ENCODE measurements around the gene PDE4D.

The PDE4D gene

GRCh38 chr5:59254055-59254687, 639.4 kb downstream of the PDE4D start:
- no peaks in the 10 kb centered on the region for H3K9me3 ChIP-seq (replicated peaks in 1 of 2; ENCODE audit: control insufficient read depth in 2 of 2, insufficient read depth in 1 of 2, low read depth in 1 of 2, low read length in 2 of 2)
- no peak overlapping the region for H2AK5ac ChIP-seq (ENCODE audit: low read depth, low read length)
- no peaks in the 10 kb centered on the region for H3K36me3 ChIP-seq (replicated peaks in 1 of 2; ENCODE audit: control insufficient read depth in 2 of 2, insufficient read depth in 2 of 2, low read length in 2 of 2)
- no peak overlapping the region for H3K4me3 ChIP-seq (ENCODE audit: low read length in 2 of 2)
- no peak overlapping the region for H3K27ac ChIP-seq (replicated peaks; ENCODE audit: low read length)
- WGBS, 2 donors (ENCODE audit: extremely low coverage in 2 of 2, insufficient read length in 2 of 2, insufficient replicate concordance in 1 of 2), result no CpG with 5 or more reads among the region's 2 CpGs
- H3K23ac ChIP-seq (ENCODE audit: low read depth, low read length, poor library complexity), result no peak overlapping the region
- peaks cover 0 to 6% of the 10 kb centered on the region in 2 donors for H3K4me1 ChIP-seq (ENCODE audit: control insufficient read depth in 2 of 2, insufficient read depth in 1 of 2, low read depth in 1 of 2, low read length in 2 of 2)
- no peak overlapping the region for H3K9ac ChIP-seq (ENCODE audit: low read depth, low read length, poor library complexity)
- no peak overlapping the region for H2BK120ac ChIP-seq (ENCODE audit: low read depth, low read length)
- H2AFZ ChIP-seq (ENCODE audit: low read length), result no peak overlapping the region
- no peak overlapping the region for H3K18ac ChIP-seq (ENCODE audit: low read length)
- H2BK5ac ChIP-seq (ENCODE audit: low read length), result no peak overlapping the region
- no peak overlapping the region for H4K8ac ChIP-seq (ENCODE audit: low read depth, low read length)
- no peak overlapping the region for H2BK12ac ChIP-seq (ENCODE audit: low read length)
- H3K4me2 ChIP-seq (ENCODE audit: insufficient read depth, low read length, poor library complexity, severe bottlenecking), result no peak overlapping the region
- H3K79me1 ChIP-seq (ENCODE audit: low read depth, low read length), result no peaks in the 10 kb centered on the region
- no peaks in the 10 kb centered on the region for H3K27me3 ChIP-seq (ENCODE audit: control insufficient read depth in 3 of 3, insufficient read depth in 3 of 3, low read depth in 1 of 3, low read length in 3 of 3)
- DNase-seq (ENCODE audit: low spot score), result no peak
- no peak overlapping the region for H2BK15ac ChIP-seq (ENCODE audit: low read length)
- H4K91ac ChIP-seq (ENCODE audit: low read depth, low read length, poor library complexity), result no peak overlapping the region
- H3K14ac ChIP-seq (ENCODE audit: low read length), result no peak overlapping the region
- H3K4ac ChIP-seq (ENCODE audit: low read length), result no peak overlapping the region

- Histone ChIP-seq H3K27ac (replicated peaks; ENCODE audit: low read length) (no peak overlapping the region), H4K8ac (ENCODE audit: low read depth, low read length) (no peak overlapping the region), H3K9me3 (replicated peaks in 1 of 2; ENCODE audit: control insufficient read depth in 2 of 2, insufficient read depth in 1 of 2, low read depth in 1 of 2, low read length in 2 of 2) (no peaks in the 10 kb centered on the region), H3K79me1 (ENCODE audit: low read depth, low read length) (no peaks in the 10 kb centered on the region), H4K91ac (ENCODE audit: low read depth, low read length, poor library complexity) (no peak overlapping the region), H2AFZ (ENCODE audit: low read length) (no peak overlapping the region), H2AK5ac (ENCODE audit: low read depth, low read length) (no peak overlapping the region), H3K18ac (ENCODE audit: low read length) (no peak overlapping the region), H3K27me3 (ENCODE audit: control insufficient read depth in 3 of 3, insufficient read depth in 3 of 3, low read depth in 1 of 3, low read length in 3 of 3) (no peaks in the 10 kb centered on the region), H3K36me3 (replicated peaks in 1 of 2; ENCODE audit: control insufficient read depth in 2 of 2, insufficient read depth in 2 of 2, low read length in 2 of 2) (no peaks in the 10 kb centered on the region), H3K4me2 (ENCODE audit: insufficient read depth, low read length, poor library complexity, severe bottlenecking) (no peak overlapping the region), H2BK12ac (ENCODE audit: low read length) (no peak overlapping the region), H3K23ac (ENCODE audit: low read depth, low read length, poor library complexity) (no peak overlapping the region), H2BK120ac (ENCODE audit: low read depth, low read length) (no peak overlapping the region), H2BK5ac (ENCODE audit: low read length) (no peak overlapping the region), H3K4me3 (ENCODE audit: low read length in 2 of 2) (no peak overlapping the region), H3K14ac (ENCODE audit: low read length) (no peak overlapping the region), H3K4me1 (ENCODE audit: control insufficient read depth in 2 of 2, insufficient read depth in 1 of 2, low read depth in 1 of 2, low read length in 2 of 2) (peaks cover 0 to 6% of the 10 kb centered on the region in 2 donors), H2BK15ac (ENCODE audit: low read length) (no peak overlapping the region), H3K9ac (ENCODE audit: low read depth, low read length, poor library complexity) (no peak overlapping the region), H3K4ac (ENCODE audit: low read length) (no peak overlapping the region)
- no CpG with 5 or more reads among the region's 1 CpG for WGBS, 2 donors (ENCODE audit: extremely low coverage in 2 of 2, insufficient read length in 2 of 2, insufficient replicate concordance in 1 of 2)
- DNase-seq (ENCODE audit: low spot score), result no peak
Measured at GRCh38 chr5:59253625-59254024, 639.9 kb downstream of the PDE4D start.

GRCh38 chr5:59251627-59252026, 641.9 kb downstream of the PDE4D start:
- H3K18ac ChIP-seq (ENCODE audit: low read length), result no peak overlapping the region
- no peak for DNase-seq (ENCODE audit: low spot score)
- no peak overlapping the region for H3K4me2 ChIP-seq (ENCODE audit: insufficient read depth, low read length, poor library complexity, severe bottlenecking)
- H2BK120ac ChIP-seq (ENCODE audit: low read depth, low read length), result no peak overlapping the region
- no peaks in the 10 kb centered on the region for H3K27me3 ChIP-seq (ENCODE audit: control insufficient read depth in 3 of 3, insufficient read depth in 3 of 3, low read depth in 1 of 3, low read length in 3 of 3)
- H3K4me1 ChIP-seq (ENCODE audit: control insufficient read depth in 2 of 2, insufficient read depth in 1 of 2, low read depth in 1 of 2, low read length in 2 of 2), result peaks cover 0 to 6% of the 10 kb centered on the region in 2 donors
- no peak overlapping the region for H3K9ac ChIP-seq (ENCODE audit: low read depth, low read length, poor library complexity)
- no peak overlapping the region for H2BK15ac ChIP-seq (ENCODE audit: low read length)
- no peak overlapping the region for H3K27ac ChIP-seq (replicated peaks; ENCODE audit: low read length)
- no peak overlapping the region for H4K91ac ChIP-seq (ENCODE audit: low read depth, low read length, poor library complexity)
- whole genome bisulfite sequencing, 2 donors (ENCODE audit: extremely low coverage in 2 of 2, insufficient read length in 2 of 2, insufficient replicate concordance in 1 of 2), result no CpG with 5 or more reads among the region's 3 CpGs
- no peak overlapping the region for H3K23ac ChIP-seq (ENCODE audit: low read depth, low read length, poor library complexity)
- H4K8ac ChIP-seq (ENCODE audit: low read depth, low read length), result no peak overlapping the region
- no peaks in the 10 kb centered on the region for H3K9me3 ChIP-seq (replicated peaks in 1 of 2; ENCODE audit: control insufficient read depth in 2 of 2, insufficient read depth in 1 of 2, low read depth in 1 of 2, low read length in 2 of 2)
- no peak overlapping the region for H2AK5ac ChIP-seq (ENCODE audit: low read depth, low read length)
- no peak overlapping the region for H2AFZ ChIP-seq (ENCODE audit: low read length)
- H3K36me3 ChIP-seq (replicated peaks in 1 of 2; ENCODE audit: control insufficient read depth in 2 of 2, insufficient read depth in 2 of 2, low read length in 2 of 2), result no peaks in the 10 kb centered on the region
- no peaks in the 10 kb centered on the region for H3K79me1 ChIP-seq (ENCODE audit: low read depth, low read length)
- no peak overlapping the region for H3K4me3 ChIP-seq (ENCODE audit: low read length in 2 of 2)
- no peak overlapping the region for H2BK12ac ChIP-seq (ENCODE audit: low read length)
- no peak overlapping the region for H3K4ac ChIP-seq (ENCODE audit: low read length)
- H2BK5ac ChIP-seq (ENCODE audit: low read length), result no peak overlapping the region
- H3K14ac ChIP-seq (ENCODE audit: low read length), result no peak overlapping the region

GRCh38 chr5:59249726-59250125, 643.8 kb downstream of the PDE4D start:
- Histone ChIP-seq H3K27ac (replicated peaks; ENCODE audit: low read length) (no peak overlapping the region), H3K36me3 (replicated peaks in 1 of 2; ENCODE audit: control insufficient read depth in 2 of 2, insufficient read depth in 2 of 2, low read length in 2 of 2) (no peaks in the 10 kb centered on the region), H3K14ac (ENCODE audit: low read length) (no peak overlapping the region), H4K91ac (ENCODE audit: low read depth, low read length, poor library complexity) (no peak overlapping the region), H2BK12ac (ENCODE audit: low read length) (no peak overlapping the region), H3K9ac (ENCODE audit: low read depth, low read length, poor library complexity) (no peak overlapping the region), H3K23ac (ENCODE audit: low read depth, low read length, poor library complexity) (no peak overlapping the region), H2AK5ac (ENCODE audit: low read depth, low read length) (no peak overlapping the region), H3K4me2 (ENCODE audit: insufficient read depth, low read length, poor library complexity, severe bottlenecking) (no peak overlapping the region), H3K18ac (ENCODE audit: low read length) (no peak overlapping the region), H2BK15ac (ENCODE audit: low read length) (no peak overlapping the region), H3K27me3 (ENCODE audit: control insufficient read depth in 3 of 3, insufficient read depth in 3 of 3, low read depth in 1 of 3, low read length in 3 of 3) (no peaks in the 10 kb centered on the region), H3K79me1 (ENCODE audit: low read depth, low read length) (no peaks in the 10 kb centered on the region), H3K4ac (ENCODE audit: low read length) (no peak overlapping the region), H2BK5ac (ENCODE audit: low read length) (no peak overlapping the region), H2BK120ac (ENCODE audit: low read depth, low read length) (no peak overlapping the region), H2AFZ (ENCODE audit: low read length) (no peak overlapping the region), H3K4me1 (ENCODE audit: control insufficient read depth in 2 of 2, insufficient read depth in 1 of 2, low read depth in 1 of 2, low read length in 2 of 2) (no peaks in the 10 kb centered on the region), H3K4me3 (ENCODE audit: low read length in 2 of 2) (no peak overlapping the region), H3K9me3 (replicated peaks in 1 of 2; ENCODE audit: control insufficient read depth in 2 of 2, insufficient read depth in 1 of 2, low read depth in 1 of 2, low read length in 2 of 2) (no peaks in the 10 kb centered on the region), H4K8ac (ENCODE audit: low read depth, low read length) (no peak overlapping the region)
- DNase-seq (ENCODE audit: low spot score), result no peak
- WGBS, 2 donors (ENCODE audit: extremely low coverage in 2 of 2, insufficient read length in 2 of 2, insufficient replicate concordance in 1 of 2), result 100% methylated on average over 1 to 2 of the region's 2 CpGs
